Measurements from ENCODE around the gene ITGAD. TPM values are rescaled to one million over a fixed set of nuclear protein-coding genes. Genes with fewer than 3 reads are reported as not detected.

Gene ITGAD
- total and polyA plus RNA-seq, 2 experiments from 2014 or later, result not detected

GRCh38 chr16:31459687-31460581, 66.8 kb downstream of the ITGAD start (continued):
- TF ChIP-seq ZNF462 (CRISPR knock-in tag; IDR thresholded peaks at IDR 0.05), result no peak
- no peak; the same call in none of the 2 replicates for TF ChIP-seq POLR2AphosphoS5 (IDR thresholded peaks at IDR 0.05; ENCODE audit: low read depth)
- no peak for TF ChIP-seq ETS1 (IDR thresholded peaks at IDR 0.05)
- TF ChIP-seq STAT1 (IDR thresholded peaks at IDR 0.05; ENCODE audit: unreplicated experiment), result no peak
- no peak for TF ChIP-seq ZNF331 (CRISPR knock-in tag; IDR thresholded peaks at IDR 0.05; ENCODE audit: low read depth)

GRCh38 chr16:31460582-31461002, 67.5 kb downstream of the ITGAD start:
- peaks cover 4% of the 10 kb centered on the region; the same call in 2 of the 3 replicates for H3K9me3 Mint-ChIP-seq
- Histone ChIP-seq H3K27ac (ENCODE audit: low read depth) (no peak overlapping the region), H3K4me3 (peak overlapping the region; percentile 91), H3K27me3 (ENCODE audit: insufficient read depth) (no peaks in the 10 kb centered on the region), H3K9me2 (ENCODE audit: insufficient read depth) (no peaks in the 10 kb centered on the region), H3K79me2 (replicated peaks; ENCODE audit: insufficient read depth) (peaks cover 21% of the 10 kb centered on the region), H2AFZ (no peak overlapping the region), H3K4me1 (ENCODE audit: insufficient read depth) (peaks cover 10% of the 10 kb centered on the region; the same call in 1 of the 2 replicates), H4K20me1 (replicated peaks; ENCODE audit: insufficient read depth) (peaks cover 15% of the 10 kb centered on the region), H3K36me3 (ENCODE audit: insufficient read depth) (no peaks in the 10 kb centered on the region; the same call in 1 of the 2 replicates), H3F3A (replicated peaks; ENCODE audit: low read depth) (peaks cover 4% of the 10 kb centered on the region; the same call in 1 of the 2 replicates), H3K4me2 (peak overlapping the region; percentile 81; the same call in 1 of the 2 replicates)
- no peak for ATAC-seq
- DNase-seq (ENCODE audit: low spot score), result peak; percentile 78
- peaks cover 3% of the 10 kb centered on the region for H3K27me3 Mint-ChIP-seq (ENCODE audit: insufficient read depth, low read depth, poor library complexity)
- peak overlapping the region; percentile 88; the same call in 1 of the 2 replicates for H3K27ac Mint-ChIP-seq
- TF ChIP-seq CTCF (conservative IDR thresholded peaks at IDR 0.05; ENCODE audit: low read depth in 2 of 2), result peak; percentile 61 to 73
- no peak for TF ChIP-seq ETS1 (IDR thresholded peaks at IDR 0.05)
- peaks cover 13% of the 10 kb centered on the region for H3K4me1 Mint-ChIP-seq
- peaks cover 39% of the 10 kb centered on the region for H3K36me3 Mint-ChIP-seq (ENCODE audit: low read depth)
- H3K4me3 Mint-ChIP-seq, result peak overlapping the region; percentile 89; the same call in 2 of the 3 replicates

All from GM23338 (cell line).